Karpas-422 (cell line): ENCODE data around the gene STK24. TPM values are rescaled to one million over a fixed set of nuclear protein-coding genes. Genes with fewer than 3 reads are reported as not detected.

Experiments
- DNase-seq: peaks from one replicate; pipeline ENCODE4 v3.0.0-alpha.2; 2015
- H2AFZ ChIP-seq: fragments of 200-600 bp; sonication (generic); 2 replicates; pipeline ENCODE4 v1.6.1; 2014; ENCODE audit warnings: antibody characterized with exemption, low read length, mixed read lengths
- H3K27ac ChIP-seq: fragments of 200-600 bp; sonication (generic); 2 replicates; pipeline ENCODE4 v1.5.1; 2014; ENCODE audit warnings: mild to moderate bottlenecking, low read length, moderate library complexity
- H3K27me3 ChIP-seq: fragments of 200-600 bp; sonication (generic); 2 replicates; pipeline ENCODE4 v1.6.1; 2014; ENCODE audit warnings: low read length, mixed read lengths
- H3K36me3 ChIP-seq: fragments of 200-600 bp; sonication (generic); 2 replicates; pipeline ENCODE4 v1.6.1; 2014; ENCODE audit warnings: low read length, mixed read lengths; ENCODE audit not compliant: insufficient read depth
- H3K4me1 ChIP-seq: fragments of 200-600 bp; sonication (generic); 2 replicates; pipeline ENCODE4 v1.6.1; 2014; ENCODE audit warnings: mild to moderate bottlenecking, low read length, mixed read lengths
- H3K4me2 ChIP-seq: fragments of 200-600 bp; sonication (generic); 2 replicates; pipeline ENCODE4 v1.6.1; 2014; ENCODE audit warnings: low read length, low read depth, mild to moderate bottlenecking; ENCODE audit not compliant: poor library complexity, severe bottlenecking
- H3K4me3 ChIP-seq: fragments of 200-600 bp; sonication (generic); 2 replicates; pipeline ENCODE4 v1.5.1; 2014; ENCODE audit warnings: mild to moderate bottlenecking, antibody characterized with exemption, low read length, mixed read lengths
- H3K79me2 ChIP-seq: fragments of 200-600 bp; sonication (generic); 2 replicates; pipeline ENCODE4 v1.6.1; 2014; ENCODE audit warnings: mild to moderate bottlenecking, low read length, mixed read lengths
- H3K9ac ChIP-seq: fragments of 200-600 bp; sonication (generic); 2 replicates; pipeline ENCODE4 v1.6.0; 2014; ENCODE audit warnings: low read length
- H3K9me2 ChIP-seq: fragments of 200-600 bp; sonication (generic), shearing (Covaris generic); replicated peaks from 2 replicates; pipeline ENCODE4 v1.6.0; 2014; ENCODE audit warnings: mild to moderate bottlenecking, low read length, moderate library complexity; ENCODE audit not compliant: insufficient read depth
- H3K9me3 ChIP-seq: fragments of 300-700, 200-600 bp; sonication (generic); 2 replicates; pipeline ENCODE4 v1.6.1; 2014; ENCODE audit warnings: low read length, mixed read lengths
- H4K20me1 ChIP-seq: fragments of 200-600 bp; sonication (generic); 2 replicates; pipeline ENCODE4 v1.6.1; 2014; ENCODE audit warnings: mild to moderate bottlenecking, antibody characterized with exemption, low read length, low read depth; ENCODE audit not compliant: insufficient read depth
- total RNA-seq: library from RNA; depleted of rRNA; stranded (reverse); fragments of >200 nt; shearing (Covaris generic); gene quantifications from 2 replicates; pipeline ENCODE4 v1.2.3, GENCODE V29; 2014; ENCODE audit warnings: low replicate concordance

Gene STK24
- total RNA-seq, 1 experiment from 2014 or later: 107 TPM

- H4K20me1 ChIP-seq: peaks cover 24% of the 10 kb centered on the region
- no peaks in the 10 kb centered on the region for H3K27me3 ChIP-seq
- no peak overlapping the region for H3K27ac ChIP-seq
Measured at GRCh38 chr13:98474761-98475160, 102.1 kb downstream of the STK24 start.

GRCh38 chr13:98474292-98474691 lies 102.6 kb downstream of the STK24 start:
- no peaks in the 10 kb centered on the region for H3K9me3 ChIP-seq
- no peak overlapping the region for H3K4me2 ChIP-seq
- no peak overlapping the region for H2AFZ ChIP-seq
- no peak overlapping the region for H3K27ac ChIP-seq
- H4K20me1 ChIP-seq: peaks cover 20% of the 10 kb centered on the region
- no peaks in the 10 kb centered on the region for H3K9me2 ChIP-seq
- H3K79me2 ChIP-seq: peaks cover 45% of the 10 kb centered on the region
- H3K4me1 ChIP-seq: no peaks in the 10 kb centered on the region
- no peak for DNase-seq
- peaks cover 6% of the 10 kb centered on the region; the same call in 1 of the 2 replicates for H3K36me3 ChIP-seq
- H3K9ac ChIP-seq: no peak overlapping the region
- H3K27me3 ChIP-seq: no peaks in the 10 kb centered on the region
- no peak overlapping the region for H3K4me3 ChIP-seq

More at GRCh38 chr13:98474761-98475160, 102.1 kb downstream of the STK24 start:
- H3K9ac ChIP-seq: no peak overlapping the region
- no peak for DNase-seq
- peaks cover 6% of the 10 kb centered on the region; the same call in 1 of the 2 replicates for H3K36me3 ChIP-seq
- no peaks in the 10 kb centered on the region for H3K4me1 ChIP-seq
- H3K79me2 ChIP-seq: peaks cover 47% of the 10 kb centered on the region
- no peak overlapping the region for H3K4me3 ChIP-seq
- no peaks in the 10 kb centered on the region for H3K9me2 ChIP-seq
- H3K9me3 ChIP-seq: no peaks in the 10 kb centered on the region
- no peak overlapping the region for H3K4me2 ChIP-seq
- H2AFZ ChIP-seq: no peak overlapping the region

GRCh38 chr13:98473788-98474144 lies 103.1 kb downstream of the STK24 start:
- H4K20me1 ChIP-seq: peaks cover 19% of the 10 kb centered on the region
- peaks cover 42% of the 10 kb centered on the region for H3K79me2 ChIP-seq
- H3K27me3 ChIP-seq: no peaks in the 10 kb centered on the region
- no peaks in the 10 kb centered on the region for H3K4me1 ChIP-seq
- peaks cover 6% of the 10 kb centered on the region; the same call in 1 of the 2 replicates for H3K36me3 ChIP-seq
- H3K4me3 ChIP-seq: no peak overlapping the region
- H3K9me2 ChIP-seq: no peaks in the 10 kb centered on the region
- no peak overlapping the region for H3K9ac ChIP-seq
- H3K27ac ChIP-seq: no peak overlapping the region
- no peak overlapping the region for H2AFZ ChIP-seq
- DNase-seq: no peak
- H3K9me3 ChIP-seq: no peaks in the 10 kb centered on the region
- H3K4me2 ChIP-seq: no peak overlapping the region

DNA sequence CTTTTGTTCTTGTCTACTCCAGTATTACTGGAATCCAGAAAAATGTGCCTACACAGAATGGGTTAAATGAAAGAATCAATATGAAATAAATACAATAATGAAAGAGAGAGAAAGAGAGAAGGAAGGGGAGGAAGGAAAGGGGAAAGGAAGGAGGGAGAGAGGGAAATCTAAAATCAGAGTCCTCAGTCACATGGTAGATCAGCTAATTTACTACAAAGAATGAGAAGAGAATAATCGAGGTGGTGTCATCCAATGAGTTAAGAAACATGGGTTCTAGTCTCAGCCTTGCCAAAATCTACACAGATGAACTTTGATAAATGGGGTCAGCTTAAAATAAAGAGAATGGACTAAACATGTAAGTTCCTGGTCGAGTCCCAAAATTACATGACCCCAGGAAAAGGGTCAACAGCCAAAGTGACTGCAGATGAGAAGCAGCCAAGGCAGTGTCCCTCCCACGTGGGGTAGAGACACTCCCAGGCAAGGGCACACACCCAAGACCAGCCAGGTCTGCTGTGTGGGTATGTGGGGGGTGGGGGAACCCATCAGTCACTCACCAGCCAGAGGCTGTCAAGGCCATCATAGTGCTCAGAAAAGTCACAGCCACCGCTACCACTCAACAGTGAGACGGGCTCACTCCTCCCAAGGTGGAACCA lies 103.6 kb downstream of the STK24 start:
- no peak overlapping the region for H3K27ac ChIP-seq
- DNase-seq: no peak
- no peak overlapping the region for H3K9ac ChIP-seq
- H3K9me3 ChIP-seq: no peaks in the 10 kb centered on the region
- no peaks in the 10 kb centered on the region for H3K4me1 ChIP-seq
- no peak overlapping the region for H2AFZ ChIP-seq
- H3K4me3 ChIP-seq: no peak overlapping the region
- no peaks in the 10 kb centered on the region for H3K9me2 ChIP-seq
- peaks cover 20% of the 10 kb centered on the region for H4K20me1 ChIP-seq
- H3K27me3 ChIP-seq: no peaks in the 10 kb centered on the region
- H3K36me3 ChIP-seq: peaks cover 6% of the 10 kb centered on the region; the same call in 1 of the 2 replicates
- peaks cover 38% of the 10 kb centered on the region for H3K79me2 ChIP-seq
- no peak overlapping the region for H3K4me2 ChIP-seq

GRCh38 chr13:98471934-98472333 lies 105.0 kb downstream of the STK24 start:
- Histone ChIP-seq H3K36me3 (peaks cover 6% of the 10 kb centered on the region; the same call in 1 of the 2 replicates), H3K27me3 (no peaks in the 10 kb centered on the region), H3K27ac (no peak overlapping the region), H3K4me2 (no peak overlapping the region), H3K9me2 (no peaks in the 10 kb centered on the region), H4K20me1 (peaks cover 21% of the 10 kb centered on the region), H3K9me3 (no peaks in the 10 kb centered on the region), H2AFZ (no peak overlapping the region), H3K9ac (no peak overlapping the region), H3K4me1 (no peaks in the 10 kb centered on the region), H3K79me2 (peaks cover 31% of the 10 kb centered on the region), H3K4me3 (no peak overlapping the region)
- no peak for DNase-seq

GRCh38 chr13:98470920-98471319 lies 106.0 kb downstream of the STK24 start:
- Histone ChIP-seq H3K27ac (no peak overlapping the region), H3K4me2 (no peak overlapping the region), H4K20me1 (peaks cover 17% of the 10 kb centered on the region; the same call in 1 of the 2 replicates), H3K9me2 (no peaks in the 10 kb centered on the region), H3K27me3 (no peaks in the 10 kb centered on the region), H3K4me1 (no peaks in the 10 kb centered on the region), H3K36me3 (peaks cover 10% of the 10 kb centered on the region; the same call in 1 of the 2 replicates), H2AFZ (no peak overlapping the region), H3K9me3 (no peaks in the 10 kb centered on the region), H3K4me3 (no peak overlapping the region), H3K9ac (no peak overlapping the region), H3K79me2 (peaks cover 29% of the 10 kb centered on the region)
- DNase-seq: no peak

DNA sequence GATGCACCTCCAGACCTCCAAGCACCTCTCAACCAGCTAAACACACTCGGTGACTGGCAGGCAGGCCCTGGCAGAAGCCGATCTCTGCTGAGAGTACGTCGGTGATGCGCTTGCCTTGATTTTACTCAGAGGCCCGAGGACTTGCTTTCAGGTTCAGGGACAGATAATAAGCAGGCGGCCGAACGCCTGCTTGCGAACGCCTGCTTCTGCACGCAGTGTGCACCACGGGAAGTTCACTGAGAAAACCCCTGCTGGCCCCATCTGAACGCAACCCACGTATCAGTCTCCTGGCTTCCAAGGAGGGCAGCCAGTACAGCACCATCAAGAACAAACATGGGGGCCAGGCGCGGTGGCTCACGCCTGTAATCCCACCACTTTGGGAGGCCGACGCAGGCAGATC lies 108.0 kb downstream of the STK24 start:
- H3K4me2 ChIP-seq: no peak overlapping the region
- H3K4me1 ChIP-seq: no peaks in the 10 kb centered on the region
- no peaks in the 10 kb centered on the region for H3K27me3 ChIP-seq
- H4K20me1 ChIP-seq: peaks cover 11% of the 10 kb centered on the region; the same call in 1 of the 2 replicates
- no peak overlapping the region for H3K9ac ChIP-seq
- no peak overlapping the region for H3K4me3 ChIP-seq
- no peak overlapping the region for H3K27ac ChIP-seq
- H2AFZ ChIP-seq: no peak overlapping the region
- H3K79me2 ChIP-seq: peaks cover 38% of the 10 kb centered on the region
- H3K9me3 ChIP-seq: no peaks in the 10 kb centered on the region
- H3K9me2 ChIP-seq: no peaks in the 10 kb centered on the region
- no peak for DNase-seq
- H3K36me3 ChIP-seq: peaks cover 4% of the 10 kb centered on the region; the same call in 1 of the 2 replicates

DNA sequence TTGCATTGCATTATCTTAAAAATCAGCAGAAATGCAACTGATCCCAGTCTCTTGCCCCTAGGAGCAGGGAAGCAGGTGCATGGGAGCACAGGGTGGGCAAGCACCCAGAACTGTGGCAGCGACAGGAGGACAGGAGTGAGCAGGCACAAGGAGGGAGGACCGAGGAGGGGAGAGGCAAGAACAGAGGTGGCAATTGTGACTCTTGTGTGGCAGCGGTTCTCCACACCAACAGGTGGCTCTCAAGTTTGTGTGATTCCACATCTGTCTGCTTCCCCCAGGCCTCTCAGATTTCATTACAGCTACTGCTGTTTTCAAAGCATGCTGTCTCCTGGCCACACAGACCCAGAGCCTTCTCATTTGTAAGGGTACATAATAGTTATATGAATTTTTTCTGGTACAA lies 108.5 kb downstream of the STK24 start:
- Histone ChIP-seq H3K36me3 (peaks cover 4% of the 10 kb centered on the region; the same call in 1 of the 2 replicates), H3K9me2 (no peaks in the 10 kb centered on the region), H2AFZ (no peak overlapping the region), H3K9ac (no peak overlapping the region), H4K20me1 (peaks cover 11% of the 10 kb centered on the region; the same call in 1 of the 2 replicates), H3K27me3 (no peaks in the 10 kb centered on the region), H3K4me2 (no peak overlapping the region), H3K9me3 (no peaks in the 10 kb centered on the region), H3K4me1 (no peaks in the 10 kb centered on the region), H3K4me3 (no peak overlapping the region), H3K79me2 (peaks cover 38% of the 10 kb centered on the region), H3K27ac (no peak overlapping the region)
- no peak for DNase-seq
